HepG2 (cell line): ENCODE data around the gene LRP1B. TPM values are rescaled to one million over a fixed set of nuclear protein-coding genes. Genes with fewer than 3 reads are reported as not detected.
A peak's percentile ranks its signal among the peaks of the same experiment; 100 is the strongest.

Experiments used
- ATAC-seq: fragments of 200-7000 bp; cut with Tn5 transposase; 3 replicates; pipeline ENCODE4 v1.9.1; 2020; ENCODE audit warnings: mild to moderate bottlenecking, moderate library complexity
- BruUV-seq: library from RNA; stranded (reverse); fragments of 400-500 nt; replicated peaks from 2 replicates; lab custom pipeline; 2021; lab: Mats Ljungman, UMichigan
- CTCF ChIA-PET: fragments of 300-600 bp; formaldehyde crosslinking; extraction: SDS; loops from one replicate; lab custom pipeline; 2021; ENCODE audit warnings: low total read pairs, inconsistent platforms, low intra/inter-chr PET ratio; lab: Yijun Ruan, JAX
- POLR2A ChIA-PET: fragments of 350-600 bp; sonication (Branson Sonifier 250); formaldehyde crosslinking; loops from one replicate; lab custom pipeline; 2020; ENCODE audit warnings: antibody characterized with exemption, inconsistent platforms; lab: Yijun Ruan, JAX
- DNase-seq: peaks from one replicate; pipeline ENCODE4 v3.0.0-alpha.2; 2015; ENCODE audit warnings: low spot score
- FAIRE-seq: peaks from 3 replicates; lab custom pipeline; 2011; peaks lifted over from hg19 to GRCh38; lab: Jason Lieb, UNC
- H2AFZ ChIP-seq: one replicate; pipeline ENCODE4 v1.6.1; 2011; ENCODE audit warnings: low read length, inconsistent platforms
- H3K27ac ChIP-seq: fragments of 300-600 bp; 3 replicates; pipeline ENCODE4 v1.8.0; 2011; ENCODE audit warnings: mixed run types, mild to moderate bottlenecking, mixed read lengths, low read length, inconsistent platforms; ENCODE audit not compliant: insufficient read depth; ENCODE audit errors: extremely low read length
- H3K27me3 ChIP-seq, 2 experiments: fragments of 200-600 bp in 1 of 2; 2 replicates in 1 of 2; 3 replicates in 1 of 2; pipeline versions ENCODE4 v1.6.0 to v1.8.0; 2011; ENCODE audit warnings: low read length in 2 of 2, mild to moderate bottlenecking in 2 of 2, moderate library complexity in 2 of 2, inconsistent platforms in 1 of 2; ENCODE audit not compliant: insufficient read depth in 2 of 2, control insufficient read depth in 1 of 2
- H3K36me3 ChIP-seq, 2 experiments: fragments of 200-600 bp in 1 of 2; replicated peaks in 1 of 2; 2 replicates in 1 of 2; 3 replicates in 1 of 2; pipeline versions ENCODE4 v1.5.1 to v1.8.0; 2011; ENCODE audit warnings: low read length in 2 of 2, inconsistent platforms in 1 of 2; ENCODE audit not compliant: insufficient read depth in 2 of 2, control insufficient read depth in 1 of 2
- H3K4me1 ChIP-seq: 2 replicates; pipeline ENCODE4 v1.5.1; 2012; ENCODE audit warnings: low read length, inconsistent platforms; ENCODE audit not compliant: insufficient read depth
- H3K4me2 ChIP-seq: 2 replicates; pipeline ENCODE4 v1.6.0; 2011; ENCODE audit warnings: low read depth, low read length, inconsistent platforms
- H3K4me3 ChIP-seq, 3 experiments: fragments of 200-600 bp in 1 of 3; sonication (generic), shearing (Covaris generic) in 1 of 3; replicated peaks in 1 of 3; 2 replicates each; pipeline ENCODE4 v1.5.1; 2011 to 2016; ENCODE audit warnings: low read length in 3 of 3, inconsistent platforms in 2 of 3, low read depth in 2 of 3, mild to moderate bottlenecking in 2 of 3, control low read depth in 1 of 3, mixed read lengths in 1 of 3; ENCODE audit not compliant: insufficient read depth in 1 of 3
- H3K79me2 ChIP-seq: one replicate; pipeline ENCODE4 v1.6.1; 2011; ENCODE audit warnings: low read length, inconsistent platforms; ENCODE audit not compliant: insufficient read depth
- H3K9ac ChIP-seq: 2 replicates; pipeline ENCODE4 v1.6.0; 2011; ENCODE audit warnings: mild to moderate bottlenecking, low read depth, low read length, inconsistent platforms; ENCODE audit not compliant: insufficient read depth
- H3K9me3 ChIP-seq: 2 replicates; pipeline ENCODE4 v1.5.1; 2012; ENCODE audit warnings: mild to moderate bottlenecking, low read length
- H4K20me1 ChIP-seq: 2 replicates; pipeline ENCODE4 v1.6.0; 2011; ENCODE audit warnings: inconsistent platforms, mild to moderate bottlenecking, low read length, moderate library complexity; ENCODE audit not compliant: insufficient read depth
- DNMT3B ChIP-seq: conservative IDR thresholded peaks from 2 replicates; pipeline ENCODE4 v1.6.1; 2016; ENCODE audit warnings: missing biosample characterization, control low read depth
- DPF2 ChIP-seq: sonication (generic); formaldehyde crosslinking; IDR thresholded peaks from 2 replicates; pipeline ENCODE4 v1.4.0; 2020; ENCODE audit warnings: mild to moderate bottlenecking, low read depth, missing genetic modification reagents, borderline replicate concordance
- HDAC2 ChIP-seq: sonication (generic); formaldehyde crosslinking; IDR thresholded peaks from 2 replicates; pipeline ENCODE4 v1.4.0; 2020; ENCODE audit warnings: missing genetic modification reagents
- HNF4A ChIP-seq: sonication (generic); formaldehyde crosslinking; IDR thresholded peaks from 2 replicates; pipeline ENCODE4 v1.4.0; 2020; ENCODE audit warnings: missing genetic modification reagents
- LCORL ChIP-seq, 2 experiments: fragments of 450-650 bp in 1 of 2; sonication (generic) in 1 of 2; formaldehyde crosslinking in 1 of 2; IDR thresholded peaks; 2 replicates each; pipeline versions ENCODE4 v1.5.0 to v1.6.1; 2017 to 2020; ENCODE audit warnings: antibody characterized with exemption in 1 of 2, missing genetic modification reagents in 1 of 2
- PAX8 ChIP-seq: sonication (generic); formaldehyde crosslinking; IDR thresholded peaks from 2 replicates; pipeline ENCODE4 v1.8.0; 2022; ENCODE audit warnings: mild to moderate bottlenecking, missing genetic modification reagents, borderline replicate concordance
- ZNF234 ChIP-seq: sonication (generic); formaldehyde crosslinking; conservative IDR thresholded peaks from 2 replicates; pipeline ENCODE4 v1.5.1; 2020; ENCODE audit warnings: mild to moderate bottlenecking, missing genetic modification reagents
- ZNF430 ChIP-seq: sonication (generic); formaldehyde crosslinking; IDR thresholded peaks from 2 replicates; pipeline ENCODE4 v1.9.0; 2021; ENCODE audit warnings: mild to moderate bottlenecking, missing genetic modification reagents
- ZNF775 ChIP-seq: sonication (generic); formaldehyde crosslinking; IDR thresholded peaks from 2 replicates; pipeline ENCODE4 v1.4.0; 2020; ENCODE audit warnings: missing genetic modification reagents, mild to moderate bottlenecking, moderate library complexity, borderline replicate concordance
- WGBS: methylation state at CpG from one replicate; pipeline ENCODE4 v1.1.6; 2017; ENCODE audit warnings: low lambda C conversion rate; 5-methylcytosine and 5-hydroxymethylcytosine counted together
- in situ Hi-C: cut with HindIII; loops from 2 replicates; pipeline ENCODE4 v1.10.0; 2017; ENCODE audit warnings: low pct_unique_long_range_greater_than_20kb; ENCODE audit not compliant: extremely low pct_ligation_motif_present
- intact Hi-C: fragments of 100-400 bp; cut with micrococcal nuclease; formaldehyde crosslinking; loops from one replicate; pipeline ENCODE4 v1.10.0; 2022; ENCODE audit not compliant: unreplicated experiment
- polyA plus RNA-seq, 8 experiments: library from polyadenylated mRNA; depleted of rRNA in 3 of 8; stranded (reverse) in 7 of 8; unstranded in 1 of 8; fragments of >200 nt; fragmentation: Illumina TruSeq in 4 of 8; extraction: Trizol in 4 of 8; gene quantifications; 2 replicates each; pipeline versions ENCODE4 v1.2.1 to v1.2.3, GENCODE V29; 2011 to 2016; ENCODE audit warnings: low read depth in 4 of 8, missing spikeins in 1 of 8, mixed read lengths in 1 of 8; ENCODE audit not compliant: insufficient read depth in 1 of 8
- total RNA-seq, 5 experiments: library from RNA; depleted of rRNA; stranded (reverse); fragments of >200 nt; fragmentation: Illumina TruSeq; extraction: Trizol; gene quantifications; 2 replicates each; pipeline ENCODE4 v1.2.3, GENCODE V29; 2016; ENCODE audit warnings: low read depth in 1 of 5
- TF ChIP-seq, protein P1 (sequence below): sonication (generic); formaldehyde crosslinking; IDR thresholded peaks from 2 replicates; pipeline ENCODE4 v1.8.0; 2022; ENCODE audit warnings: missing genetic modification reagents, mild to moderate bottlenecking, borderline replicate concordance
- TF ChIP-seq, protein P2 (sequence below): sonication (generic); formaldehyde crosslinking; IDR thresholded peaks from 2 replicates; pipeline ENCODE4 v1.9.0; 2021; ENCODE audit warnings: missing genetic modification reagents, borderline replicate concordance
- TF ChIP-seq, protein P3 (sequence below): sonication (generic); formaldehyde crosslinking; IDR thresholded peaks from 2 replicates; pipeline ENCODE4 v1.4.0; 2020; ENCODE audit warnings: missing genetic modification reagents

The LRP1B gene
- total and polyA plus RNA-seq, 2 of the 13 experiments (the other 11 are each of a cell fraction or from before 2014, with no cell fraction given) = 0.04 TPM; not detected in 1

DNA sequence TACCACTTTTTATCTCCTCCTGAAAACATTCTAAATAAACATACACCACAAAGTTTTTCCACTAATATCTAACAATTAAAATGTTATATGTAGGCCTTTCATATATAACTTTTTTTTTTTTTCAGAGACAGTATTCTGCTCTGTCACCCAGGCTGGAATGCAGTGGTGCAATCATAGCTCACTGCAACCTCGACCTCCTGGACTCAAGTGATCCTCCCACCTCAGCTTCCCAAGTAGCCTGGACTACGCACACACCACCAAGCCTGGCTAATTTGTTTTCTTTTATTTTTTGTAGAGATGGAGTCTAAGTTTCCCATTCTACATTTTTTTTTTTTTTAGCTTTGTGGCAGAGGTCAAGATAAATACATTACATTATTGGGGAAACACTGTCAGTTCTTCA, 1738.0 kb downstream of the LRP1B start (continued):
- peak; percentile 87 for TF ChIP-seq HNF4A (CRISPR knock-in tag)
- 0 out of 2 replicates have a peak, but pooled peaks have one; percentile 13 for TF ChIP-seq LCORL (IDR thresholded peaks at IDR 0.05)
- no peak for TF ChIP-seq LCORL (CRISPR knock-in tag; IDR thresholded peaks at IDR 0.05)
- TF ChIP-seq, all 625 proteins: peak for 14

DNA sequence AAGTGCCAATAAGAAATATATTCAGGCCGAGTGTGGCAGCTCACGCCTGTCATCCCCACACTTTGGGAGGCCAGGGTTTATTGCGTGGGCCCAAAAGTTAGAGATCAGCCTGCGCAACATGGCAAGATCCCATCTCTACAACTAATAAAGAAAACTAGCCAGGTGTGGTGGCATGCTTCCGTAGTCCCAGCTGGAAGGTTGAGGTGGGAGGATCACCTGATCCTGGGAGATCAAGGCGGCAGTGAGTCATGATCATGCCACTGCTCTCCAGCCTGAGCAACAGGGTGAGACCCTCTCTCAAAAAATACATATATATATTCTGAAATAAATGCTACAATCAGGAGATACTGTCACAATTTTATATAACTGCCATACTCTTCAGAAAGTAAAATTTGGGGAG, 1745.9 kb downstream of the LRP1B start:
- 30% methylated on average over 6 of the region's 6 CpGs for WGBS
- H3K4me1 ChIP-seq = no peaks in the 10 kb centered on the region
- no peak overlapping the region for H3K27ac ChIP-seq
- H2AFZ ChIP-seq = no peak overlapping the region
- ChIA-PET POLR2A (no interaction called here), CTCF (no interaction called here)
- TF ChIP-seq ZNF775 (CRISPR knock-in tag) = no peak
- TF ChIP-seq DPF2 (CRISPR knock-in tag) = no peak
- TF ChIP-seq ZNF234 (CRISPR knock-in tag) = no peak
- TF ChIP-seq, protein P1, sequence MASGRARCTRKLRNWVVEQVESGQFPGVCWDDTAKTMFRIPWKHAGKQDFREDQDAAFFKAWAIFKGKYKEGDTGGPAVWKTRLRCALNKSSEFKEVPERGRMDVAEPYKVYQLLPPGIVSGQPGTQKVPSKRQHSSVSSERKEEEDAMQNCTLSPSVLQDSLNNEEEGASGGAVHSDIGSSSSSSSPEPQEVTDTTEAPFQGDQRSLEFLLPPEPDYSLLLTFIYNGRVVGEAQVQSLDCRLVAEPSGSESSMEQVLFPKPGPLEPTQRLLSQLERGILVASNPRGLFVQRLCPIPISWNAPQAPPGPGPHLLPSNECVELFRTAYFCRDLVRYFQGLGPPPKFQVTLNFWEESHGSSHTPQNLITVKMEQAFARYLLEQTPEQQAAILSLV (CRISPR knock-in tag) = no peak
- TF ChIP-seq, protein P2, sequence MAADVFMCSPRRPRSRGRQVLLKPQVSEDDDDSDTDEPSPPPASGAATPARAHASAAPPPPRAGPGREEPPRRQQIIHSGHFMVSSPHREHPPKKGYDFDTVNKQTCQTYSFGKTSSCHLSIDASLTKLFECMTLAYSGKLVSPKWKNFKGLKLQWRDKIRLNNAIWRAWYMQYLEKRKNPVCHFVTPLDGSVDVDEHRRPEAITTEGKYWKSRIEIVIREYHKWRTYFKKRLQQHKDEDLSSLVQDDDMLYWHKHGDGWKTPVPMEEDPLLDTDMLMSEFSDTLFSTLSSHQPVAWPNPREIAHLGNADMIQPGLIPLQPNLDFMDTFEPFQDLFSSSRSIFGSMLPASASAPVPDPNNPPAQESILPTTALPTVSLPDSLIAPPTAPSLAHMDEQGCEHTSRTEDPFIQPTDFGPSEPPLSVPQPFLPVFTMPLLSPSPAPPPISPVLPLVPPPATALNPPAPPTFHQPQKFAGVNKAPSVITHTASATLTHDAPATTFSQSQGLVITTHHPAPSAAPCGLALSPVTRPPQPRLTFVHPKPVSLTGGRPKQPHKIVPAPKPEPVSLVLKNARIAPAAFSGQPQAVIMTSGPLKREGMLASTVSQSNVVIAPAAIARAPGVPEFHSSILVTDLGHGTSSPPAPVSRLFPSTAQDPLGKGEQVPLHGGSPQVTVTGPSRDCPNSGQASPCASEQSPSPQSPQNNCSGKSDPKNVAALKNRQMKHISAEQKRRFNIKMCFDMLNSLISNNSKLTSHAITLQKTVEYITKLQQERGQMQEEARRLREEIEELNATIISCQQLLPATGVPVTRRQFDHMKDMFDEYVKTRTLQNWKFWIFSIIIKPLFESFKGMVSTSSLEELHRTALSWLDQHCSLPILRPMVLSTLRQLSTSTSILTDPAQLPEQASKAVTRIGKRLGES (CRISPR knock-in tag) = no peak
- TF ChIP-seq HDAC2 (CRISPR knock-in tag) = no peak
- TF ChIP-seq DNMT3B = no peak
- no peak for TF ChIP-seq PAX8 (CRISPR knock-in tag)
- TF ChIP-seq, protein P3, sequence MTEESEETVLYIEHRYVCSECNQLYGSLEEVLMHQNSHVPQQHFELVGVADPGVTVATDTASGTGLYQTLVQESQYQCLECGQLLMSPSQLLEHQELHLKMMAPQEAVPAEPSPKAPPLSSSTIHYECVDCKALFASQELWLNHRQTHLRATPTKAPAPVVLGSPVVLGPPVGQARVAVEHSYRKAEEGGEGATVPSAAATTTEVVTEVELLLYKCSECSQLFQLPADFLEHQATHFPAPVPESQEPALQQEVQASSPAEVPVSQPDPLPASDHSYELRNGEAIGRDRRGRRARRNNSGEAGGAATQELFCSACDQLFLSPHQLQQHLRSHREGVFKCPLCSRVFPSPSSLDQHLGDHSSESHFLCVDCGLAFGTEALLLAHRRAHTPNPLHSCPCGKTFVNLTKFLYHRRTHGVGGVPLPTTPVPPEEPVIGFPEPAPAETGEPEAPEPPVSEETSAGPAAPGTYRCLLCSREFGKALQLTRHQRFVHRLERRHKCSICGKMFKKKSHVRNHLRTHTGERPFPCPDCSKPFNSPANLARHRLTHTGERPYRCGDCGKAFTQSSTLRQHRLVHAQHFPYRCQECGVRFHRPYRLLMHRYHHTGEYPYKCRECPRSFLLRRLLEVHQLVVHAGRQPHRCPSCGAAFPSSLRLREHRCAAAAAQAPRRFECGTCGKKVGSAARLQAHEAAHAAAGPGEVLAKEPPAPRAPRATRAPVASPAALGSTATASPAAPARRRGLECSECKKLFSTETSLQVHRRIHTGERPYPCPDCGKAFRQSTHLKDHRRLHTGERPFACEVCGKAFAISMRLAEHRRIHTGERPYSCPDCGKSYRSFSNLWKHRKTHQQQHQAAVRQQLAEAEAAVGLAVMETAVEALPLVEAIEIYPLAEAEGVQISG (CRISPR knock-in tag) = no peak
- TF ChIP-seq ZNF430 (CRISPR knock-in tag) = no peak
- H4K20me1 ChIP-seq = no peaks in the 10 kb centered on the region
- H3K4me2 ChIP-seq = no peak overlapping the region
- in situ Hi-C loops (no loop called here), intact Hi-C loops (no loop called here)
- no peaks in the 10 kb centered on the region for H3K9me3 ChIP-seq
- H3K36me3 ChIP-seq = no peaks in the 10 kb centered on the region
- H3K79me2 ChIP-seq = no peaks in the 10 kb centered on the region
- no peaks in the 10 kb centered on the region; a peak in 1 of 5 replicates for H3K27me3 ChIP-seq
- no TSS peak for BruUV-seq
- ATAC-seq = no peak
- DNase-seq = no peak
- H3K9ac ChIP-seq = no peak overlapping the region
- no peak overlapping the region for H3K4me3 ChIP-seq
- FAIRE-seq = no peak
